ENCODE measurements around the gene HMG20B. TPM values are rescaled to one million over a fixed set of nuclear protein-coding genes. Genes with fewer than 3 reads are reported as not detected.

Gene HMG20B
- total RNA-seq, 1 donor from 2014 or later, result 94.9 TPM

DNA sequence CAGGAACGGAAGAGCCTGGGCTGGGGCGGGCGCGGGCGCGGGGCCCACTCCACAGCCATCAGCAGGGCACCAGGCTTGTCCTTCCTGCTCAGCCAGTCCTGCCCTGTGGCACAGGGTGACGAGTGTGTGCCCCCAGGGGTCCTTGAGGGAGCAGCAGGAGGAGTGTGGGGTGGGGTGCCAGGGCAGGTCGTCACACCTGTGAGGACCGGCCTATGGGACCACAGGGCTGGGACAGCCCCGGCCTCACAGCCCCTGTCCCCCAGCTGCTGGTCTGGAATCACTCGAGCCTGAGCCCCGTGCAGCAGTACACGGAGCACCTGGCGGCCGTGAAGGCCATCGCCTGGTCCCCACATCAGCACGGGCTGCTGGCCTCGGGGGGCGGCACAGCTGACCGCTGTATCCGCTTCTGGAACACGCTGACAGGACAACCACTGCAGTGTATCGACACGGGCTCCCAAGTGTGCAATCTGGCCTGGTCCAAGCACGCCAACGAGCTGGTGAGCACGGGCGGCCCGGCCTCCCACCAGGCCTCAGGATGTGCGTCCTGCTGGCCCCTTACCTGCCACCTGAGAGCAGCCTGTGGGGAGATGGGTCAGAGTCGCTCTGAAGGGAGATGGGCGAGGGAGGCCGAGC is 40.5 kb upstream of the HMG20B start:
- Mint-ChIP-seq H3K27me3 (ENCODE audit: low read depth) (no peaks in the 10 kb centered on the region), H3K36me3 (peaks cover 21% of the 10 kb centered on the region), H3K4me3 (no peak overlapping the region), H3K27ac (no peak overlapping the region), H3K4me1 (peaks cover under 1% of the 10 kb centered on the region), H3K9me3 (no peaks in the 10 kb centered on the region)
- no peak for TF ChIP-seq CTCF (IDR thresholded peaks at IDR 0.05; ENCODE audit: unreplicated experiment)
- DNase-seq (ENCODE audit: low spot score in 2 of 2, unreplicated experiment in 2 of 2), result no peak

- no peak overlapping the region for H3K4me3 Mint-ChIP-seq
- TF ChIP-seq CTCF (IDR thresholded peaks at IDR 0.05; ENCODE audit: unreplicated experiment), result no peak
- DNase-seq (ENCODE audit: low spot score in 2 of 2, unreplicated experiment in 2 of 2), result no peak
- no peak overlapping the region for H3K27ac Mint-ChIP-seq
- no peaks in the 10 kb centered on the region for H3K27me3 Mint-ChIP-seq (ENCODE audit: low read depth)
- H3K9me3 Mint-ChIP-seq, result no peaks in the 10 kb centered on the region
- H3K4me1 Mint-ChIP-seq, result peaks cover 1% of the 10 kb centered on the region
- H3K36me3 Mint-ChIP-seq, result peaks cover 21% of the 10 kb centered on the region
Observed at GRCh38 chr19:3533033-3533432, 39.7 kb upstream of the HMG20B start.

GRCh38 chr19:3533563-3534216 is 39.1 kb upstream of the HMG20B start:
- Mint-ChIP-seq H3K4me3 (no peak overlapping the region), H3K9me3 (no peaks in the 10 kb centered on the region), H3K27me3 (ENCODE audit: low read depth) (no peaks in the 10 kb centered on the region), H3K27ac (no peak overlapping the region), H3K4me1 (peaks cover 1% of the 10 kb centered on the region), H3K36me3 (peaks cover 21% of the 10 kb centered on the region)
- TF ChIP-seq CTCF (IDR thresholded peaks at IDR 0.05; ENCODE audit: unreplicated experiment), result no peak
- no peak for DNase-seq (ENCODE audit: low spot score in 2 of 2, unreplicated experiment in 2 of 2)

DNA sequence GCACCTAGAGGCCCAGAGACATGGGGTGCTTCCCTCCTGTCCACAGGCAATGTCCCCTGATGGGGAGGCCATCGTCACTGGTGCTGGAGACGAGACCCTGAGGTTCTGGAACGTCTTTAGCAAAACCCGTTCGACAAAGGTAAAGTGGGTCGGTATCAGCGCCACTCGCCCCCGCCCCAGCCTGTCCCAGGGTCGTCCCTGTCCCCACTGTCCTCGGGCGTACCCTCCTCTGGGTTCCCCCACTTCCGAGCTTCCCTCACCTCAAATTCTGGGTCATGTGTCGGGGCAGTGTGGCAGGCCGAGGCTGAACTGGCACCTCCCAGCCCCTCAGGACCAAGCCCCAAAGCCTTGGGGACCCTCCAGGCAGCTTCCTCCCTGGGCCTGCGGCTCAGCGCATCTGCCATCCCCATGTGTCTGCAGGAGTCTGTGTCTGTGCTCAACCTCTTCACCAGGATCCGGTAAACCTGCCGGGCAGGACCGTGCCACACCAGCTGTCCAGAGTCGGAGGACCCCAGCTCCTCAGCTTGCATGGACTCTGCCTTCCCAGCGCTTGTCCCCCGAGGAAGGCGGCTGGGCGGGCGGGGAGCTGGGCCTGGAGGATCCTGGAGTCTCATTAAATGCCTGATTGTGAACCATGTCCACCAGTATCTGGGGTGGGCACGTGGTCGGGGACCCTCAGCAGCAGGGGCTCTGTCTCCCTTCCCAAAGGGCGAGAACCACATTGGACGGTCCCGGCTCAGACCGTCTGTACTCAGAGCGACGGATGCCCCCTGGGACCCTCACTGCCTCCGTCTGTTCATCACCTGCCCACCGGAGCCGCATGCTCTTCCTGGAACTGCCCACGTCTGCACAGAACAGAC is 38.1 kb upstream of the HMG20B start:
- no peak overlapping the region for H3K4me3 Mint-ChIP-seq
- no peaks in the 10 kb centered on the region for H3K9me3 Mint-ChIP-seq

GRCh38 chr19:3535235-3535535 is 37.6 kb upstream of the HMG20B start:
- Mint-ChIP-seq H3K27me3 (ENCODE audit: low read depth) (no peaks in the 10 kb centered on the region), H3K27ac (no peak overlapping the region), H3K4me1 (peaks cover 5% of the 10 kb centered on the region), H3K9me3 (no peaks in the 10 kb centered on the region), H3K4me3 (no peak overlapping the region), H3K36me3 (peaks cover 25% of the 10 kb centered on the region)
- no peak for TF ChIP-seq CTCF (IDR thresholded peaks at IDR 0.05; ENCODE audit: unreplicated experiment)
- DNase-seq (ENCODE audit: low spot score in 2 of 2, unreplicated experiment in 2 of 2), result no peak

More for the DNA sequence above, 38.1 kb upstream of the HMG20B start:
- Mint-ChIP-seq H3K27ac (no peak overlapping the region), H3K4me1 (peaks cover 5% of the 10 kb centered on the region), H3K27me3 (ENCODE audit: low read depth) (no peaks in the 10 kb centered on the region), H3K36me3 (peaks cover 23% of the 10 kb centered on the region)
- TF ChIP-seq CTCF (IDR thresholded peaks at IDR 0.05; ENCODE audit: unreplicated experiment), result no peak
- no peak for DNase-seq (ENCODE audit: low spot score in 2 of 2, unreplicated experiment in 2 of 2)
